Fibroblast of the aortic adventitia (primary cell): ENCODE results near the gene IRX5. TPM values are rescaled to one million over a fixed set of nuclear protein-coding genes. Genes with fewer than 3 reads are reported as not detected.
A peak's percentile ranks its signal among the peaks of the same experiment; 100 is the strongest.

Experiments
- DNase-seq: peaks from one replicate; pipeline ENCODE4 v3.0.0-alpha.2; 2010; ENCODE audit warnings: low read depth
- H3K4me3 ChIP-seq: 2 replicates; pipeline ENCODE4 v1.5.1; 2011; ENCODE audit warnings: low read depth, mild to moderate bottlenecking, control low read depth, low read length, moderate library complexity
- CTCF ChIP-seq: IDR thresholded peaks from 2 replicates; pipeline ENCODE4 v1.5.1; 2011; ENCODE audit warnings: mild to moderate bottlenecking, low read length, control low read depth, inconsistent platforms; ENCODE audit not compliant: insufficient read depth
- total RNA-seq: library from RNA; depleted of rRNA; stranded (reverse); fragments of >200 nt; gene quantifications from 2 replicates; pipeline ENCODE4 v1.2.3, GENCODE V29; 2012; ENCODE audit warnings: low replicate concordance

IRX5 gene
- total RNA-seq, 1 donor, result 0.27 TPM

GRCh38 chr16:54935266-54935968 is 4.8 kb downstream of the IRX5 start:
- TF ChIP-seq CTCF, result no peak
- H3K4me3 ChIP-seq, result no peak overlapping the region
- DNase-seq, result peak; percentile 31

- peak; percentile 57 for DNase-seq
- TF ChIP-seq CTCF, result no peak
- H3K4me3 ChIP-seq, result peak overlapping the region; percentile 53
These were observed 5.7 kb downstream of the IRX5 start for GRCh38 chr16:54936201-54936978.

GRCh38 chr16:54936979-54937670 is 6.5 kb downstream of the IRX5 start:
- H3K4me3 ChIP-seq, result peak overlapping the region; percentile 53
- DNase-seq, result peak; percentile 58

GRCh38 chr16:54937671-54938211 is 7.1 kb downstream of the IRX5 start:
- DNase-seq, result no peak
- no peak for TF ChIP-seq CTCF
- peak overlapping the region; percentile 53 for H3K4me3 ChIP-seq

More at GRCh38 chr16:54936979-54937670, 6.5 kb downstream of the IRX5 start:
- TF ChIP-seq CTCF, result peak; percentile 71

- peak; percentile 14 for DNase-seq
- no peak for TF ChIP-seq CTCF
- no peak overlapping the region for H3K4me3 ChIP-seq
These were observed 7.8 kb downstream of the IRX5 start for GRCh38 chr16:54938212-54939028.

- TF ChIP-seq CTCF, result no peak
- no peak for DNase-seq
- no peak overlapping the region for H3K4me3 ChIP-seq
These were observed 8.3 kb downstream of the IRX5 start for GRCh38 chr16:54939029-54939346.
